H4 (cell line): ENCODE results near the gene OXCT2. TPM values are rescaled to one million over a fixed set of nuclear protein-coding genes. Genes with fewer than 3 reads are reported as not detected.
"Not testable (repeated sequence)": the region's sequence is repeated elsewhere in the genome, so short reads cannot be mapped to it uniquely, and the experiment has no call there.

Experiments used
- DNase-seq: peaks from one replicate; pipeline ENCODE4 v3.0.0-alpha.2; 2015; ENCODE audit warnings: low spot score
- total RNA-seq: library from RNA; depleted of rRNA; stranded (reverse); fragments of >200 nt; shearing (Covaris generic); gene quantifications from 2 replicates; pipeline ENCODE4 v1.2.3, GENCODE V29; 2014

Gene OXCT2
- total RNA-seq, 1 experiment from 2014 or later, result not detected

GRCh38 chr1:39787468-39787867 lies 16.3 kb upstream of the OXCT2 start:
- DNase-seq, result no peak

- DNase-seq, result not testable (repeated sequence)
Measured at GRCh38 chr1:39787108-39787375, 15.9 kb upstream of the OXCT2 start.

- not testable (repeated sequence) for DNase-seq
Measured at GRCh38 chr1:39786303-39787107, 15.4 kb upstream of the OXCT2 start.

GRCh38 chr1:39782685-39783084 lies 11.5 kb upstream of the OXCT2 start:
- DNase-seq, result not testable (repeated sequence)

GRCh38 chr1:39782103-39782502 lies 11.0 kb upstream of the OXCT2 start:
- no peak for DNase-seq

GRCh38 chr1:39781349-39781715 lies 10.2 kb upstream of the OXCT2 start:
- DNase-seq, result no peak

GRCh38 chr1:39779821-39780220 lies 8.7 kb upstream of the OXCT2 start:
- DNase-seq, result no peak

- DNase-seq, result no peak
Measured at GRCh38 chr1:39779137-39779536, 8.0 kb upstream of the OXCT2 start.

- not testable (repeated sequence) for DNase-seq
Measured at GRCh38 chr1:39778463-39779099, 7.4 kb upstream of the OXCT2 start.

- not testable (repeated sequence) for DNase-seq
Measured at GRCh38 chr1:39777896-39778295, 6.7 kb upstream of the OXCT2 start.

GRCh38 chr1:39777306-39777705 lies 6.2 kb upstream of the OXCT2 start:
- DNase-seq, result peak; percentile 36

GRCh38 chr1:39776886-39777285 lies 5.7 kb upstream of the OXCT2 start:
- no peak for DNase-seq

GRCh38 chr1:39776400-39776713 lies 5.2 kb upstream of the OXCT2 start:
- DNase-seq, result peak; percentile 51

GRCh38 chr1:39775676-39776399 lies 4.7 kb upstream of the OXCT2 start:
- DNase-seq, result not testable (repeated sequence)

GRCh38 chr1:39775141-39775540 lies 4.0 kb upstream of the OXCT2 start:
- DNase-seq, result not testable (repeated sequence)

- DNase-seq, result not testable (repeated sequence)
Measured at GRCh38 chr1:39773369-39773979, 2.3 kb upstream of the OXCT2 start.

GRCh38 chr1:39770100-39771021 lies 787 bp downstream of the OXCT2 start:
- DNase-seq, result not testable (repeated sequence)

- not testable (repeated sequence) for DNase-seq
Measured at GRCh38 chr1:39769502-39769901, 1.6 kb downstream of the OXCT2 start.

- DNase-seq, result not testable (repeated sequence)
Measured at GRCh38 chr1:39766466-39766865, 4.7 kb downstream of the OXCT2 start.

GRCh38 chr1:39764512-39764911 lies 6.6 kb downstream of the OXCT2 start:
- DNase-seq, result not testable (repeated sequence)

- not testable (repeated sequence) for DNase-seq
Measured at GRCh38 chr1:39763619-39764374, 7.4 kb downstream of the OXCT2 start.
